ENCODE data around the gene OR8K5. TPM values are rescaled to one million over a fixed set of nuclear protein-coding genes. Genes with fewer than 3 reads are reported as not detected.

The OR8K5 gene
- total RNA-seq, 2 experiments from 2014 or later = not detected

GRCh38 chr11:56122073-56122472 is 38.0 kb downstream of the OR8K5 start, which contains the start of gene OR8H3:
TSS of gene OR8H3 (plus strand) at chr11:56122373. CDS start at chr11:56122373, 0 bp downstream.
- CTCF ChIA-PET = no interaction called here
- H3K4me1 Mint-ChIP-seq (ENCODE audit: low read depth) = no peaks in the 10 kb centered on the region
- ATAC-seq (no peak), DNase-seq (no peak)
- H3K36me3 Mint-ChIP-seq (ENCODE audit: low read depth) = no peaks in the 10 kb centered on the region
- no peaks in the 10 kb centered on the region for H3K27me3 Mint-ChIP-seq (ENCODE audit: low read depth)
- POLR2A ChIA-PET = no interaction called here
- peaks cover 19% of the 10 kb centered on the region for H3K9me3 Mint-ChIP-seq (ENCODE audit: insufficient read depth)
- H3K27ac Mint-ChIP-seq = no peak within 1 kb of the TSS
- no peak within 1 kb of the TSS for H3K4me3 Mint-ChIP-seq

Other genes with a start within 250 kb of the OR8K5 start
- not detected for gene OR5W2, start 245.7 kb downstream of the OR8K5 start, total RNA-seq
- gene OR5I1, start 223.9 kb downstream of the OR8K5 start, total RNA-seq = not detected
- gene OR10AG1, start 190.4 kb downstream of the OR8K5 start, total RNA-seq = not detected
- gene OR5F1, start 165.7 kb downstream of the OR8K5 start, total RNA-seq = not detected
- not detected for gene OR5AS1, start 132.7 kb downstream of the OR8K5 start, total RNA-seq
- gene OR8I2, start 67.0 kb downstream of the OR8K5 start, total RNA-seq = not detected
- not detected for gene OR8H2, start 56.6 kb downstream of the OR8K5 start, total RNA-seq
- not detected for gene OR8H3, start 37.9 kb downstream of the OR8K5 start, total RNA-seq
- gene OR8J3, start 20.1 kb downstream of the OR8K5 start, total RNA-seq = not detected
- gene OR5J2, start 16.3 kb upstream of the OR8K5 start, total RNA-seq = not detected
- gene OR5T2, start 73.9 kb upstream of the OR8K5 start, total RNA-seq = not detected
- not detected for gene OR5T3, start 91.9 kb upstream of the OR8K5 start, total RNA-seq
- gene OR5T1, start 113.8 kb upstream of the OR8K5 start, total RNA-seq = not detected
- gene OR8H1, start 131.9 kb upstream of the OR8K5 start, total RNA-seq = not detected
- gene OR8K3, start 154.8 kb upstream of the OR8K5 start, total RNA-seq = not detected
- not detected for gene OR8K1, start 185.7 kb upstream of the OR8K5 start, total RNA-seq
- gene OR8J1, start 194.0 kb upstream of the OR8K5 start, total RNA-seq = not detected
- not detected for gene OR8U1, start 215.3 kb upstream of the OR8K5 start, total RNA-seq

Measured in activated CD8-positive, alpha-beta T cell treated with anti-CD3 and anti-CD28 coated beads, Interleukin-2, amount 10 ng/mL, durations not matched to agents 7 days and 5 days (primary cell).